Ectodermal cell (in vitro differentiated cells): ENCODE results near the gene PDLIM5.

Experiments
- H3K27ac ChIP-seq: 2 replicates; pipeline ENCODE4 v1.7.0; 2013; ENCODE audit warnings: mild to moderate bottlenecking, low read depth, low read length; ENCODE audit not compliant: insufficient read depth, poor library complexity, severe bottlenecking
- H3K27me3 ChIP-seq: 2 replicates; pipeline ENCODE4 v1.7.0; 2013; ENCODE audit warnings: mild to moderate bottlenecking, low read length; ENCODE audit not compliant: insufficient read depth, control insufficient read depth, poor library complexity, severe bottlenecking
- H3K36me3 ChIP-seq: one replicate; pipeline ENCODE4 v1.7.0; 2013; ENCODE audit warnings: low read length; ENCODE audit not compliant: control insufficient read depth, insufficient read depth
- H3K4me1 ChIP-seq: one replicate; pipeline ENCODE4 v1.7.0; 2013; ENCODE audit warnings: low read length; ENCODE audit not compliant: control insufficient read depth, insufficient read depth
- H3K4me3 ChIP-seq: 2 replicates; pipeline ENCODE4 v1.7.0; 2013; ENCODE audit warnings: low read depth, low read length, control low read depth; ENCODE audit not compliant: insufficient read depth
- H3K9me3 ChIP-seq: 2 replicates; pipeline ENCODE4 v1.7.0; 2013; ENCODE audit warnings: mild to moderate bottlenecking, low read length, moderate library complexity; ENCODE audit not compliant: control insufficient read depth
- WGBS, 2 experiments: methylation state at CpG; one replicate each; pipeline ENCODE4 v1.1.7; 2013; ENCODE audit warnings: missing lambda C conversion rate in 2 of 2; 5-methylcytosine and 5-hydroxymethylcytosine counted together

PDLIM5 gene

DNA sequence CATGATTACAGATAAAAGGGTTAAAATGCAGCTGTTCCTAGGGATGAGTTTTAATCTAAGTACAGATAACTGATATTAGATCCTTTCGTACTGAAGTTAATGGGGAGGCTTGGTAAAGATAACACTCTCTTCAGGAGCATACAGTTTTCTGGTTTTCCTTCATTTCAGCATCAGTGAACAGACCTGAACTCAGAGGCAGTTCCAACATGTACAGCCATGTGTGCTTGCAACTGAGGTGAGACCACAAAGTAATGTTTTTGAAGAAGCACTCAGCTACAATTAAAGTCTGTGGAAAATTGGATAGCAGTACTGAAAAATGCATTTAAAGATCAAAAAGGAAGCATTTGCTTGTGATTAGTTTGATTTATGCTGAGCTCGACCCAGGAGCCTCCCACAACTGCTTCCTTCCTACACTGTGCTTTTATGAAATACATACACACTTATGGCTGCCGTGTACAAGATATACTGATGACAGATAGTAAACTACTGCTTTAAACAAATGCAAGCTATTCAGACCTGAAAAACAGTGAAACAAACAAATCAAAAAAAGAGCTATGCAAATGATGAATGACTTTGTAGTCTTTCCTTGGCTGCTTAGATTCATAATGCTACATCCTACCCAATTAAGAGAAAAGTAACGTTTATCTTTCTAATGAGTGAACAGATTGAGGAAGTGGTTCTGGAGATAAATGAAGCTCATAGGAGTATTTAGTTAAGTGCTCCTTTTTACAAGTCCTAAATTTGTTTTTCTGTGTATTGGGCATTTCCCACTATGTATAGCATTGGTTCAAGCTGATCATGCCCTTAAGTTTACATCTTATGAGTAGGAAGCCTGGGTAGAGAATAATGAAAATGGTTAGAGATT is 68.4 kb downstream of the PDLIM5 start:
- H3K9me3 ChIP-seq: no peaks in the 10 kb centered on the region
- H3K4me3 ChIP-seq: no peak overlapping the region
- no peaks in the 10 kb centered on the region for H3K36me3 ChIP-seq
- H3K27ac ChIP-seq: no peak overlapping the region
- H3K4me1 ChIP-seq: no peaks in the 10 kb centered on the region
- WGBS, 2 experiments: 88 to 90% methylated on average over 3 to 4 of the region's 4 CpGs
- no peaks in the 10 kb centered on the region for H3K27me3 ChIP-seq

DNA sequence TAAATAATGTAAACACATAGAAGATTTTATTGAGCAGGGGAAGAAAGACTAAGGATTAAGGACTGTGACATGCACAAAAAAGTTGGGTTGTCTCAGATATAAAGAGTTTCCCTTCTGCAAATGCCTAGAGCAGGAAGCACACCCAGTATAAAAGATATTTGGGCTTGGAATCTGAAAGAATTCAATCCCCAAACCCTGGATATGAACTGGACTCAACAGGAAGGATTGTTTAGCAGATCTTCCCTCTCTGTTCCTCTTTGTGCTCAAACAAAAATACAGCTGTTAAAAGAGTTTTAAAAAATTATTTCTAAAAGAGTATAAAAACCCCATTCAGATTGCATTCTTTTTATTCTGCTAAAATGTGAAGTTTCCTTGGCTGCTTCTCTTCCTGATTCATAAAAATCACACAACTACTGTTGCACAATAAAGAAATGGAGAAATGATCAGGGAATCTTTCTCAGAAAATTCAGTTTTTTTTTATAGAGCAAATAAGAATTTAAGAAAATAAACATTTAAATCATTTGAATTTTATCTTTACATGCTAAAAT is 71.4 kb downstream of the PDLIM5 start:
- Histone ChIP-seq H3K27me3 (no peaks in the 10 kb centered on the region), H3K27ac (no peak overlapping the region), H3K4me1 (no peaks in the 10 kb centered on the region), H3K9me3 (no peaks in the 10 kb centered on the region), H3K4me3 (no peak overlapping the region), H3K36me3 (no peaks in the 10 kb centered on the region)

DNA sequence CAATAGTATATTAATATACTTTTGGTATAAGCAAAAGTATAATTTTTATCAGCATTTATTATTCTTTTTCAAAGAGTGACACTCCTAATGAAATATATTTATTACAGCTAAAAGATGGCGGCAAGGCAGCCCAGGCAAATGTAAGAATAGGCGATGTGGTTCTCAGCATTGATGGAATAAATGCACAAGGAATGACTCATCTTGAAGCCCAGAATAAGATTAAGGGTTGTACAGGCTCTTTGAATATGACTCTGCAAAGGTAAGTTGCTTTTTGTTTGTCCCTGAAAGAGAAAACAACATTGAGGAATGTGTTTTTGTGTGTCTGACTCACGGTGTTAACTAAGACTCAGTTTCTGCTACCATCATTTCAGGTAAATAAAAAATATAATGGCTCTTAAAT is 71.9 kb downstream of the PDLIM5 start:
- no peaks in the 10 kb centered on the region for H3K27me3 ChIP-seq
- no peaks in the 10 kb centered on the region for H3K4me1 ChIP-seq
- no peak overlapping the region for H3K27ac ChIP-seq
- WGBS, 2 experiments: 97 to 99% methylated on average over 3 of the region's 3 CpGs
- no peaks in the 10 kb centered on the region for H3K9me3 ChIP-seq
- no peaks in the 10 kb centered on the region for H3K36me3 ChIP-seq
- no peak overlapping the region for H3K4me3 ChIP-seq

DNA sequence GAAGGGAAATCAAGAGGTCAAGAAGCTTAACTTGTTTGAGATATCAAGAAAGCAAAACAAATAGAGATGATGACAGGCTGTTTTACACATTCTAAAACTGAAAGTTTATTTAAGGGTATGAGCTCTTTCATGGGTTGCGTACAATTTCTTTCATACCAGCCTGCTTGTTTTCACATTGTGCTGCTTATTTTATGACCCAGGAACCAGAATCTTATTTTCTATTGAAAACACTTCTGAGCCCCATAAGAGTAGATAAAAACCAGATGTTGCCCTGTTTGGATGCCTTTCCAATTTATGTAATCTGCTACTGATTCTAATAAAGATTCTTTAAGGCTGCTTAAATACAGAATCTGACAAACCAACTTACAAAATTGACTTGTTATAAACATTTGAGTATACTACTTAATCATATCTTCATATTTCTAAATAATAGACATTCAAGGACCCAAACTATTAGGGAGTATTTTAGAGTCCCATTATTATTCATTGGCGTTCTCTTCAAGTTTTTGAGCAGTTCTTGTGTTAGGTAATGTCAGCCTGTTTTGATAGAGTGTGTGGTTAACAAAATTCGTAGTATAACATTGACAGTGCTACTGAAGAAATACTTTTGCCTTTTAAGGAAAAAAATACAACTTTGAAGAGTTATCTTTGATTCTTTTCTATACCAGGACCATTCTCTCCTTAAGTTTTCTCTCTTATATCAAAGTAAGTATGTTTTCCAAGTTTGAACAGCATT is 74.4 kb downstream of the PDLIM5 start:
- 97 to 100% methylated on average over 2 to 3 of the region's 3 CpGs for WGBS, 2 experiments
- Histone ChIP-seq H3K27ac (no peak overlapping the region), H3K4me1 (no peaks in the 10 kb centered on the region), H3K27me3 (no peaks in the 10 kb centered on the region), H3K4me3 (no peak overlapping the region), H3K9me3 (no peaks in the 10 kb centered on the region), H3K36me3 (no peaks in the 10 kb centered on the region)

DNA sequence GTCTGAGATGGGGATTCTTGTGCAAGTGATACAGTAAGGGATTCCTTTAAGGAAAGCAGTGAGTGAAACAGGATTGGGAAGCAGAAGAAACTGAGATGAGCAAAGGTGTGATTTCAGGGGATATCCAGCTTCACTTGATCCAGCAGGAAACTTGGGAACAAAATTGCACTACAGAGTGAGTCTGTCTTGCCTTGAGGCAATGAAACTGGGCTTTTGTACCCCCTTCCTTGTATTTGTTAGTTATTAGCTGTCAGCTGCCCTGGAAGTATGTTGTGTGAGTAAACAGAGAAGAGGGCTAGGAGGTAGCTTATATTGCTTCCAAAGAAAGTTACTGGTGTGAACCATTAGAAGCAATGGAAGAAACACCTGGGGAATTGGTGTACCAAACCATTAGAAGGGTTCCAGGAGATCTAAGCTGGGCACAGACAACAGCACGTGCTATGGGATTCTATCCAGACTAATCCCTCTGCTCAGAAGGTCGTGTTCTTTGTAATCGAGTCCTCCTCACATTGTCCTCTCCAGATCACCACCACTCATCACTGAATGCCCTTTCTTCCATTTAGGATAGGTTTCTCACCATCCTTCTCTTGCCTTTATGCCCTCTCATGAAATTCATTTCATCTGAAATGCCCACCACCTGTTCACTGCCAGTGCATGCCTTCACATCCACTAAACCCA is 76.0 kb downstream of the PDLIM5 start:
- Histone ChIP-seq H3K27ac (no peak overlapping the region), H3K4me3 (no peak overlapping the region), H3K9me3 (no peaks in the 10 kb centered on the region), H3K36me3 (no peaks in the 10 kb centered on the region), H3K4me1 (no peaks in the 10 kb centered on the region), H3K27me3 (no peaks in the 10 kb centered on the region)
- 87 to 90% methylated on average over 3 of the region's 3 CpGs for WGBS, 2 experiments

DNA sequence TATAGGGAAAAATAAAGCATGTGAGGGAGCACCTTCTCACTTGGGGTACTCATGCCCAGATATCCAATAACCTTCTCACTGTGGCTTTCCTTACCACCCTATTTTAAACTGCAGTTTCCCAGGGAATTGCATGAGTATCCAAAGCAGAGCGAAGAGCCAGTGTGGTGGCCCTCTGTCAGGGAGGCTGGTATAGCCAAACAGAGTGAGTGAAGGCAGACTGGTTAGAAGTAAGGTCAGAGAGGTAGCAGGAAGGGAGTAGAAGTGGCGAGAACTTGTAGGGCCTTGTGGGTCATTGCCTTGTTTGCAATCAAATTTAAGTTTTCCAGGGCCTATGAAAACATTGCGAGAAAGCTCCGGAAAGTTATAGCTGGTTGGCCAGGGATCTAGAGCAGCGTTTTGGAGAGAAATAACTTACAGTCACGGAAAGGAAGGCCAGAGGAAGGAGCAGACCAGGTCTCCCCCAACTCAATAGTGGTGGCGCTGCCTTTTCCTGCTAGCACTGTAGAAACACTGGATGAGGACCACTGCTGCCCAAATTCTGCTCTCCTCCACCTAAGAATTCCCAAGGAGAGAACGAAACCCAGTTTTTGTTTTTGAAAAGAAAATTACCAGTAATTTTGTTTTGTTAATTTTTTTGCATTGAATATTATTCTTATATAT is 77.2 kb downstream of the PDLIM5 start:
- H3K4me3 ChIP-seq: no peak overlapping the region
- H3K27me3 ChIP-seq: no peaks in the 10 kb centered on the region
- no peaks in the 10 kb centered on the region for H3K9me3 ChIP-seq
- H3K4me1 ChIP-seq: no peaks in the 10 kb centered on the region
- no peaks in the 10 kb centered on the region for H3K36me3 ChIP-seq
- no peak overlapping the region for H3K27ac ChIP-seq
- 87 to 91% methylated on average over 7 of the region's 8 CpGs for WGBS, 2 experiments

DNA sequence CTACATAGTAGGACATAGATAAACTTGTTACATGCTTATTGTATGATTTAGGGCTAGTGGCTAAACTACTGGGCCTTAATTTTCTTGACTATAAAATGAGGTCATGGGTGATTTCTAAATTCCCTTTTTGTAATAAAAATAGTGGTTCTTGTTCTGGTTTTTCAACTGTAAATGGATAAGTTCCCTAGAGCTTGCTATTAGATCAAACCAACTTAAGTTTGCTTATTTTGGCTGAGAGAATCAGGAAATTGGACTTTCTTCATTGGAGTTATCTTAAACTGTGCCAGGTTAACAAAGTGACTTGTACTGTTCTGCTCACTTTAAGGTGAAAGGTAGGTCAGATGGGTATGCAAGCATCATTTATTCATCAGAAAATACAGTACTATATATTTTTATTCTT is 78.3 kb downstream of the PDLIM5 start:
- Histone ChIP-seq H3K4me3 (no peak overlapping the region), H3K36me3 (no peaks in the 10 kb centered on the region), H3K9me3 (no peaks in the 10 kb centered on the region)

DNA sequence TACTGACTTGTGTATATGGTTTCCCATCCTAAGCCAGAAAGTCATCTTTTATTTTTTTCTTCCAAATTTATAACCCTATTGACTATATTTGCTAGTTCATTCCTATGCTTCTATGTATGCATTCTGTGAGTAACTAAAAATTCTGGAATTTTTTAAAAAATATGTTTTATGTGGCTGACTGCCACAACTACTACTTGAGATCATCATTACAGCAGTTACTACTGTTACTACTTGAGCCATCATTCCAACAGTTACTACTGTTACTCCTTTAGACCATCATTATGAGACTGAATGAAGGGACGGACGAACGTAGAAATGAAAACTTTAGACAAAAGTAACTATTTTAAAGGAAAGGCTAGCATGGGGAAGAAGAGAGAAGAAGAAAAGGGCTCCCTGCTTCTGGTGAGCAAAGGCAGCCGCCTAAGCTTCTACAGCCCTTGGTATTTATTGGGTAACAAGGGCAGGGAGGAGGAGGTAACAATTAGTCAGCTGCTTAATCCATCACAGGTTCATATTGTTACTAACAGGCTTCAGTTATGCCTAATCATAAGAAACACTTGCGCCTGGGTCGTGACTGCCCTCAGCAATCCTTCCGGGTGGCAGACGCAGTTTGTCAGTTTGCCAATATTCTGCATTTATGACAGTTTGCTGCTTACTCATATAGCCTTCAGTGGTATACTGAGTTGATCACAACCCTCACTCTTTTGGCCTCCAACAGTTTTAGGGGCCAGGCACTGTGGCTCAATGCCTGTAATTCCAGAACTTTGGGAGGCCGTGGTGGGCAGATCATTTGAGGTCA is 80.4 kb downstream of the PDLIM5 start:
- no peak overlapping the region for H3K27ac ChIP-seq
- WGBS, 2 experiments: 90% methylated on average over 9 of the region's 9 CpGs

More for the DNA sequence above, 78.3 kb downstream of the PDLIM5 start:
- Histone ChIP-seq H3K27ac (no peak overlapping the region), H3K4me1 (peaks cover 2% of the 10 kb centered on the region), H3K27me3 (no peaks in the 10 kb centered on the region)

DNA sequence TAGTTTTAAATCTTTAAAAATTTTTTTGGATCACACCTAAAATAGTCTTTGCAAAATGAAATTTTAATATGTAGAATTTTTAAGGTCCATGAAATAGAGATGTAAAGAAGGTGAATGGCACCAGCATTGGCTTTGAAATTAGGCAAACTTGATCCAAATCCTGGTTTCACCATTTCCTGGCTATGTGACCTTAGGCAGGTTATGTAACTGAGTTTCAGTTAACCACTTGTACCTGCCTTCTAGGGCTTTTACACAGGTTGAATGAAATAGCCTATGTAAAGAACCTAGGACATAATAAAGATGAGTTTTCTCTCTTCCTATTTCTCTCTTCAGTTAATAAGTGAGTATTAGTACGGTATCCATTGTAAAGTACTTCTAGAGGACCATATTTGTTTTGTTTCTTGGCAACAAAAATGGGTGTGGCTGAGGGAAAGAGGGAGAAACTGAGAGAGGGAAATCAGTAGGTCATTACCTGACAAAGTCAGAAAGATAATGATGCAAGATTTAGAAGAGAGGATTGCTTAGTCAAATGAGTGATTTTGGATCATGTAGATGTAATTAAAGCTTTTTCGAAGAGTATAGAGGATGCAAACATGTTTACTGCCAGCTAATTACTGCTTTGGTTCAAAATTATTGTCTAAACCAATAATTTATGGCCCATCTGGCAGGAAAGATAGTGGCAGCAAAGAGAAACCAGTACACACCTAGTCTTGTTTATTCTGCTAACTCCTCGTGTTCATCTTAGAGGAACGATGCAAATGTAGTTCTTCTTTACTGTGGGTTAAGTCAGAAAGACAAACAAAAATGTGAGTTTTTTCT is 81.9 kb downstream of the PDLIM5 start:
- Histone ChIP-seq H3K27me3 (no peaks in the 10 kb centered on the region), H3K36me3 (no peaks in the 10 kb centered on the region), H3K4me1 (peaks cover 7% of the 10 kb centered on the region), H3K4me3 (no peak overlapping the region), H3K9me3 (no peaks in the 10 kb centered on the region), H3K27ac (no peak overlapping the region)
- 88 to 90% methylated on average over 4 of the region's 4 CpGs for WGBS, 2 experiments

More for the DNA sequence above, 80.4 kb downstream of the PDLIM5 start:
- no peaks in the 10 kb centered on the region for H3K27me3 ChIP-seq
- no peaks in the 10 kb centered on the region for H3K36me3 ChIP-seq
- no peak overlapping the region for H3K4me3 ChIP-seq
- no peaks in the 10 kb centered on the region for H3K9me3 ChIP-seq
- peaks cover 7% of the 10 kb centered on the region for H3K4me1 ChIP-seq
